SHP77 treated with DMSO at 0.1 percent for 48 hours (cell line): Measurements from ENCODE around the gene NIPBL.
"Not testable (repeated sequence)": the region's sequence is repeated elsewhere in the genome, so short reads cannot be mapped to it uniquely, and the experiment has no call there.

Experiments
- DNase-seq: peaks from one replicate; lab custom pipeline; 2025; lab: John Stamatoyannopoulos, UW

The NIPBL gene

GRCh38 chr5:37093795-37094194 lies 217.2 kb downstream of the NIPBL start:
- not testable (repeated sequence) for DNase-seq

GRCh38 chr5:37099267-37099666 lies 222.7 kb downstream of the NIPBL start:
- DNase-seq: not testable (repeated sequence)

- DNase-seq: no peak
These were observed 226.7 kb downstream of the NIPBL start for GRCh38 chr5:37103302-37103701.

GRCh38 chr5:37109338-37109737 lies 232.8 kb downstream of the NIPBL start:
- DNase-seq: no peak

- no peak for DNase-seq
These were observed 233.6 kb downstream of the NIPBL start for GRCh38 chr5:37110135-37110534.

GRCh38 chr5:37111426-37112382 lies 235.1 kb downstream of the NIPBL start:
- no peak for DNase-seq

GRCh38 chr5:37112383-37112991 lies 235.9 kb downstream of the NIPBL start:
- no peak for DNase-seq
